Cardiac fibroblast (primary cell): ENCODE data around the gene SCAMP4.
A peak's percentile ranks its signal among the peaks of the same experiment; 100 is the strongest.

Experiments
- DNase-seq, 2 donors: peaks; one replicate each; pipeline versions ENCODE4 v3.0.0 to v3.0.0-alpha.2; 2010; ENCODE audit warnings: low read depth in 2 of 2
- H3K4me3 ChIP-seq, 2 donors: replicated peaks in 1 of 2; 1 replicate in 1 of 2; 2 replicates in 1 of 2; pipeline ENCODE4 v1.5.1; 2011; ENCODE audit warnings: low read depth in 2 of 2, low read length in 2 of 2, mild to moderate bottlenecking in 2 of 2, moderate library complexity in 1 of 2
- CTCF ChIP-seq: IDR thresholded peaks from one replicate; pipeline ENCODE4 v1.5.1; 2011; ENCODE audit warnings: low read depth, mild to moderate bottlenecking, low read length, inconsistent platforms

SCAMP4 gene

GRCh38 chr19:1936916-1937610 is 31.9 kb downstream of the SCAMP4 start:
- no peak for TF ChIP-seq CTCF
- H3K4me3 ChIP-seq: no peak overlapping the region
- DNase-seq: no peak

- DNase-seq: no peak
- H3K4me3 ChIP-seq: no peak overlapping the region
- TF ChIP-seq CTCF: no peak
These were observed 32.9 kb downstream of the SCAMP4 start for GRCh38 chr19:1938071-1938470.

- DNase-seq: no peak
- H3K4me3 ChIP-seq: peak within 1 kb of the TSS; percentile 89 to 92
- TF ChIP-seq CTCF: no peak
These were observed 36.2 kb downstream of the SCAMP4 start, which contains the start of gene CSNK1G2 for GRCh38 chr19:1941146-1942077. Gene CSNK1G2, plus strand, starts transcription at chr19:1941172. Its CDS starts 28,601 bp downstream, at chr19:1969773.

- TF ChIP-seq CTCF: no peak
- peak; percentile 72 to 73 for DNase-seq
- peak overlapping the region; percentile 89 to 92 for H3K4me3 ChIP-seq
These were observed 37.1 kb downstream of the SCAMP4 start for GRCh38 chr19:1942078-1942933.

GRCh38 chr19:1942934-1943555 is 37.8 kb downstream of the SCAMP4 start:
- peak overlapping the region; percentile 89 to 92 for H3K4me3 ChIP-seq
- TF ChIP-seq CTCF: no peak
- DNase-seq: peak in 1 of 2 donors; percentile 5

- TF ChIP-seq CTCF: no peak
- DNase-seq: no peak
- H3K4me3 ChIP-seq: no peak overlapping the region
These were observed 38.5 kb downstream of the SCAMP4 start for GRCh38 chr19:1943661-1944087.
